HEK293 (cell line): ENCODE results near the gene ZNF484.

Experiments
- HOXA7 ChIP-seq: sonication (generic); formaldehyde crosslinking; IDR thresholded peaks from 2 replicates; pipeline ENCODE4 v1.8.1; 2022; ENCODE audit warnings: missing genetic modification reagents, borderline replicate concordance
- SETDB1 ChIP-seq: IDR thresholded peaks from one replicate; pipeline ENCODE4 v1.6.1; 2017; ENCODE audit warnings: mild to moderate bottlenecking, low read length, moderate library complexity, mixed read lengths; ENCODE audit not compliant: insufficient read length
- WT1 ChIP-seq: fragments of 450-650 bp; formaldehyde crosslinking; IDR thresholded peaks from 2 replicates; pipeline ENCODE4 v1.5.1; 2016; ENCODE audit warnings: missing biosample characterization, missing genetic modification characterization
- YY2 ChIP-seq: fragments of 450-650 bp; formaldehyde crosslinking; IDR thresholded peaks from 2 replicates; pipeline ENCODE4 v1.5.1; 2016; ENCODE audit warnings: missing biosample characterization, missing genetic modification characterization
- ZBTB11 ChIP-seq: fragments of 450-650 bp; formaldehyde crosslinking; conservative IDR thresholded peaks from 2 replicates; pipeline ENCODE4 v1.5.1; 2016; ENCODE audit warnings: low read depth, missing biosample characterization, missing genetic modification characterization
- ZNF114 ChIP-seq: fragments of 450-650 bp; formaldehyde crosslinking; IDR thresholded peaks from 2 replicates; pipeline ENCODE4 v1.5.0; 2017; ENCODE audit warnings: missing biosample characterization, missing genetic modification characterization
- ZNF184 ChIP-seq: fragments of 450-650 bp; IDR thresholded peaks from 2 replicates; pipeline ENCODE4 v1.5.1; 2018; ENCODE audit warnings: missing biosample characterization, mild to moderate bottlenecking, missing genetic modification characterization
- ZNF280D ChIP-seq: fragments of 450-650 bp; formaldehyde crosslinking; IDR thresholded peaks from 2 replicates; pipeline ENCODE4 v1.5.1; 2016; ENCODE audit warnings: missing biosample characterization, missing genetic modification characterization
- ZNF324 ChIP-seq: fragments of 450-650 bp; formaldehyde crosslinking; IDR thresholded peaks from 2 replicates; pipeline ENCODE4 v1.5.1; 2016; ENCODE audit warnings: missing biosample characterization, missing genetic modification characterization
- ZNF391 ChIP-seq: fragments of 450-650 bp; formaldehyde crosslinking; IDR thresholded peaks from 2 replicates; pipeline ENCODE4 v1.5.1; 2016; ENCODE audit warnings: low read depth, missing biosample characterization, missing genetic modification characterization, borderline replicate concordance
- ZNF433 ChIP-seq: fragments of 450-650 bp; formaldehyde crosslinking; IDR thresholded peaks from 2 replicates; pipeline ENCODE4 v1.5.1; 2016; ENCODE audit warnings: missing biosample characterization, missing genetic modification characterization, low read depth
- ZNF501 ChIP-seq: fragments of 450-650 bp; formaldehyde crosslinking; IDR thresholded peaks from 2 replicates; pipeline ENCODE4 v1.5.1; 2016; ENCODE audit warnings: missing biosample characterization, missing genetic modification characterization
- ZNF548 ChIP-seq: fragments of 450-650 bp; formaldehyde crosslinking; IDR thresholded peaks from 2 replicates; pipeline ENCODE4 v1.5.1; 2016; ENCODE audit warnings: missing biosample characterization, missing genetic modification characterization
- ZNF571 ChIP-seq: fragments of 450-650 bp; formaldehyde crosslinking; IDR thresholded peaks from 2 replicates; pipeline ENCODE4 v1.5.0; 2017; ENCODE audit warnings: missing biosample characterization, missing genetic modification characterization
- ZNF596 ChIP-seq: fragments of 450-650 bp; IDR thresholded peaks from 2 replicates; pipeline ENCODE4 v1.5.0; 2018; ENCODE audit warnings: missing biosample characterization, mild to moderate bottlenecking, missing genetic modification characterization, moderate library complexity
- ZNF610 ChIP-seq: fragments of 450-650 bp; formaldehyde crosslinking; IDR thresholded peaks from 2 replicates; pipeline ENCODE4 v1.5.1; 2016; ENCODE audit warnings: missing biosample characterization, missing genetic modification characterization, borderline replicate concordance
- ZNF645 ChIP-seq: fragments of 450-650 bp; formaldehyde crosslinking; IDR thresholded peaks from 2 replicates; pipeline ENCODE4; 2016; ENCODE audit warnings: missing biosample characterization, missing genetic modification characterization
- ZNF658 ChIP-seq: fragments of 450-650 bp; formaldehyde crosslinking; IDR thresholded peaks from 2 replicates; pipeline ENCODE4; 2016; ENCODE audit warnings: missing biosample characterization, missing genetic modification characterization
- ZNF660 ChIP-seq: fragments of 450-650 bp; IDR thresholded peaks from 2 replicates; pipeline ENCODE4 v1.5.1; 2018; ENCODE audit warnings: missing biosample characterization, mild to moderate bottlenecking, missing genetic modification characterization
- ZNF692 ChIP-seq: fragments of 450-650 bp; formaldehyde crosslinking; IDR thresholded peaks from 2 replicates; pipeline ENCODE4 v1.5.1; 2016; ENCODE audit warnings: missing biosample characterization, missing genetic modification characterization
- ZNF707 ChIP-seq: fragments of 450-650 bp; formaldehyde crosslinking; IDR thresholded peaks from 2 replicates; pipeline ENCODE4 v1.5.1; 2016; ENCODE audit warnings: missing biosample characterization, missing genetic modification characterization
- ZNF785 ChIP-seq: fragments of 450-650 bp; formaldehyde crosslinking; IDR thresholded peaks from 2 replicates; pipeline ENCODE4 v1.5.1; 2016; ENCODE audit warnings: missing biosample characterization, missing genetic modification characterization
- ZSCAN4 ChIP-seq: fragments of 450-650 bp; formaldehyde crosslinking; IDR thresholded peaks from 2 replicates; pipeline ENCODE4 v1.5.1; 2017; ENCODE audit warnings: missing biosample characterization, missing genetic modification characterization

Gene ZNF484

GRCh38 chr9:92808726-92809451 lies 68.9 kb downstream of the ZNF484 start (continued):
- no peak for TF ChIP-seq ZSCAN4
- TF ChIP-seq ZNF785, result no peak
- no peak for TF ChIP-seq ZNF596 (tag by site-specific recombination)
- peak; percentile 94 for TF ChIP-seq ZNF692
- TF ChIP-seq ZNF324 (tag by site-specific recombination), result 0 out of 2 replicates have a peak, but pooled peaks have one; percentile 41
- no peak for TF ChIP-seq ZNF280D (tag by site-specific recombination)
- no peak for TF ChIP-seq ZNF660 (tag by site-specific recombination)
- no peak for TF ChIP-seq ZNF658 (tag by site-specific recombination)
- TF ChIP-seq ZNF610 (tag by site-specific recombination), result peak; percentile 40; the same call in 1 of the 2 replicates
- no peak for TF ChIP-seq ZNF114 (tag by site-specific recombination)
- TF ChIP-seq ZNF571 (tag by site-specific recombination), result no peak
- no peak for TF ChIP-seq ZNF548 (tag by site-specific recombination)
- TF ChIP-seq YY2 (tag by site-specific recombination), result no peak
- peak; percentile 85 for TF ChIP-seq ZNF501 (tag by site-specific recombination)
- peak; percentile 19; the same call in 1 of the 2 replicates for TF ChIP-seq ZNF391 (tag by site-specific recombination)
- 0 out of 2 replicates have a peak, but pooled peaks have one; percentile 15 for TF ChIP-seq ZBTB11 (tag by site-specific recombination)
- no peak for TF ChIP-seq ZNF645 (tag by site-specific recombination)
- no peak for TF ChIP-seq ZNF184
- no peak for TF ChIP-seq HOXA7 (CRISPR knock-in tag)
- TF ChIP-seq SETDB1, result no peak
- no peak for TF ChIP-seq ZNF433 (tag by site-specific recombination)
- no peak for TF ChIP-seq ZNF707 (tag by site-specific recombination)
- no peak for TF ChIP-seq WT1 (tag by site-specific recombination)
